ENCODE data around the gene MRPL32. TPM values are rescaled to one million over a fixed set of nuclear protein-coding genes. Genes with fewer than 3 reads are reported as not detected.

Gene MRPL32
- total RNA-seq, 4 donors from 2014 or later: 10.0 to 79.4 (median 51.9) TPM

DNA sequence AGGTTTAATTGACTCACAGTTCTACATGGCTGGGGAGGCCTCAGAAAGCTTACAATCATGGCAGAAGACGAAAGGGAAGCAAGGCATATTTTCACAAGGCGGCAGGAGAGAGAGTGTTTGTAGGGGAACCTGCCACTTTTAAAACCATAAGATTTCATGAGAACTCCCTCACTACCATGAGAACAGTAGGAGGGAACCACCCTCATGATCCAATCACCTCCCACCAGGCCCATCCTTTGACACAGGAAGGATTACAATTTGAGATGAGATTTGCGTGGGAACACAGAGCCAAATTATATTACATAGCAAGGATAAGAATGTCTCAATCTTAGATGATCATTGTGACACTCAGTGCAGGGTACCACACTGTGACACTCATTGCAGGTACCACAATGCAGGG lies 44.2 kb downstream of the MRPL32 start:
- H3K27ac ChIP-seq: no peak overlapping the region
- no peak for DNase-seq
- intact Hi-C loops (cut with DNase I; ENCODE audit: low total_unique reads): no loop called here
- H3K4me1 ChIP-seq: no peaks in the 10 kb centered on the region
- H3K36me3 ChIP-seq: no peaks in the 10 kb centered on the region
- no peak overlapping the region for H3K4me3 ChIP-seq
- H3K9me3 ChIP-seq: no peaks in the 10 kb centered on the region
- TF ChIP-seq POLR2A (IDR thresholded peaks at IDR 0.05) (no peak), CTCF (IDR thresholded peaks at IDR 0.05) (no peak)
- no peaks in the 10 kb centered on the region for H3K27me3 ChIP-seq

GRCh38 chr7:42978496-42978895 lies 46.3 kb downstream of the MRPL32 start:
- H3K27me3 ChIP-seq: no peaks in the 10 kb centered on the region
- TF ChIP-seq POLR2A (IDR thresholded peaks at IDR 0.05) (no peak), CTCF (IDR thresholded peaks at IDR 0.05) (no peak)

DNA sequence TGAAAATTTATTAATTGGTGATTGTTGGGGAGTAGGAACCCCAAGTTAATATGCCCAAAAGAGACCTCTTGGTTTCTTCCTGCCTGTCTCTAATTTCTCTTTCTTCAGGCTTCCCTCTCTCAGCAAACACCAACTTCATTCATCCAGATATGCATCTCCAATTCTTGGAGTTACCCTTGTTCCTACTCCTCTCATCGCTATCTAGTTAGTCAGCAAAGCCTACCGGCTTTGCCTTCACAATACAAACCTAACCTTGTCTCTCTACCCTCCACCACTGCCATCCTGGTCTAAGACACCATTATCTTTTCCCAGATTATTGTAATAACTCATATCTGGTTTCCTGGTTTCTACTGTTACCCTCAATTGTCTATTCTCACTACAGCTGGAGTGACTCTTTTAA lies 47.9 kb downstream of the MRPL32 start:
- no peaks in the 10 kb centered on the region for H3K4me1 ChIP-seq
- H3K36me3 ChIP-seq: no peaks in the 10 kb centered on the region
- no peak overlapping the region for H3K4me3 ChIP-seq
- TF ChIP-seq CTCF (IDR thresholded peaks at IDR 0.05) (no peak), POLR2A (IDR thresholded peaks at IDR 0.05) (no peak)
- no peak for DNase-seq
- H3K9me3 ChIP-seq: no peaks in the 10 kb centered on the region
- intact Hi-C loops (cut with DNase I; ENCODE audit: low total_unique reads): no loop called here
- no peaks in the 10 kb centered on the region for H3K27me3 ChIP-seq
- no peak overlapping the region for H3K27ac ChIP-seq

More at GRCh38 chr7:42978496-42978895, 46.3 kb downstream of the MRPL32 start:
- no peak for DNase-seq
- Histone ChIP-seq H3K4me1 (no peaks in the 10 kb centered on the region), H3K36me3 (no peaks in the 10 kb centered on the region), H3K9me3 (no peaks in the 10 kb centered on the region), H3K27ac (no peak overlapping the region), H3K4me3 (no peak overlapping the region)
- intact Hi-C loops (cut with DNase I; ENCODE audit: low total_unique reads): no loop called here

- Histone ChIP-seq H3K4me1 (no peaks in the 10 kb centered on the region), H3K4me3 (no peak overlapping the region), H3K36me3 (no peaks in the 10 kb centered on the region), H3K27me3 (no peaks in the 10 kb centered on the region), H3K9me3 (no peaks in the 10 kb centered on the region), H3K27ac (no peak overlapping the region)
- intact Hi-C loops (cut with DNase I; ENCODE audit: low total_unique reads): no loop called here
- DNase-seq: no peak
- TF ChIP-seq POLR2A (IDR thresholded peaks at IDR 0.05): no peak
Measured at GRCh38 chr7:42980514-42980913, 48.3 kb downstream of the MRPL32 start.

GRCh38 chr7:42981601-42982000 lies 49.4 kb downstream of the MRPL32 start:
- intact Hi-C loops (cut with DNase I; ENCODE audit: low total_unique reads): no loop called here

More at GRCh38 chr7:42981601-42982000, 49.4 kb downstream of the MRPL32 start:
- Histone ChIP-seq H3K27ac (no peak overlapping the region), H3K36me3 (no peaks in the 10 kb centered on the region), H3K27me3 (no peaks in the 10 kb centered on the region), H3K4me1 (no peaks in the 10 kb centered on the region), H3K4me3 (no peak overlapping the region), H3K9me3 (no peaks in the 10 kb centered on the region)
- DNase-seq: no peak
- TF ChIP-seq CTCF (IDR thresholded peaks at IDR 0.05) (no peak), POLR2A (IDR thresholded peaks at IDR 0.05) (no peak)
